Stomach (tissue), 4 donors: Measurements from ENCODE around the gene NIPAL3.

Experiments
- EP300 ChIP-seq: sonication (generic); formaldehyde crosslinking; IDR thresholded peaks from one replicate; pipeline ENCODE4 v1.6.1; 2017; ENCODE audit warnings: antibody characterized with exemption
- POLR2A ChIP-seq, 4 donors: fragments of 450-650 bp; IDR thresholded peaks; one replicate each; pipeline ENCODE4 v1.6.1; 2016; ENCODE audit warnings: antibody characterized with exemption in 4 of 4, control low read depth in 2 of 4, mild to moderate bottlenecking in 1 of 4, moderate library complexity in 1 of 4
- TF ChIP-seq, protein P1 (sequence below), 7 experiments: fragments of 450-650 bp in 4 of 7; fragments of 200-600 bp in 3 of 7; sonication (generic) in 3 of 7; IDR thresholded peaks; one replicate each; pipeline ENCODE4 v1.5.1; 2016 to 2019; ENCODE audit warnings: antibody characterized with exemption in 7 of 7, control low read depth in 2 of 7, mild to moderate bottlenecking in 1 of 7

DNA sequence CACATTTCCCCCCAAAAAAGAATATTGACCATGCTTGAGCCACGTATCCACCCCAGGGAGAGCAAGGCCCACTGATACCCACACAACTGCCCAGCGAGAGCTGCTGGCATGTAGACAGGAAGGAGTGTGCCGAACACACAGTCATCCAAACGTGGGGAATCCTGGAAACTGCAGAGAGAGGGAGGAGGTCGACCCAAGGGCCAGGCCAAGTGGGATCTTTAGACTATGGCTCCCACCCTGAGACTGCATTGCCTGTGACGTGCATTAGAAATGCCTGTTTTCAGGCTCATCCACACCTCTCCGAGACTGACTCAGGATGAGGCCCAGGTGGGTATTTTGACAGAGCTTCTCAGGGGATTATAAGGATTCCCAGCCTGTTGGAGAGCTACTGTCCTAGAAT lies 25.9 kb downstream of the NIPAL3 start:
- TF ChIP-seq POLR2A (IDR thresholded peaks at IDR 0.05) (no peak), EP300 (no peak)
- TF ChIP-seq, protein P1, sequence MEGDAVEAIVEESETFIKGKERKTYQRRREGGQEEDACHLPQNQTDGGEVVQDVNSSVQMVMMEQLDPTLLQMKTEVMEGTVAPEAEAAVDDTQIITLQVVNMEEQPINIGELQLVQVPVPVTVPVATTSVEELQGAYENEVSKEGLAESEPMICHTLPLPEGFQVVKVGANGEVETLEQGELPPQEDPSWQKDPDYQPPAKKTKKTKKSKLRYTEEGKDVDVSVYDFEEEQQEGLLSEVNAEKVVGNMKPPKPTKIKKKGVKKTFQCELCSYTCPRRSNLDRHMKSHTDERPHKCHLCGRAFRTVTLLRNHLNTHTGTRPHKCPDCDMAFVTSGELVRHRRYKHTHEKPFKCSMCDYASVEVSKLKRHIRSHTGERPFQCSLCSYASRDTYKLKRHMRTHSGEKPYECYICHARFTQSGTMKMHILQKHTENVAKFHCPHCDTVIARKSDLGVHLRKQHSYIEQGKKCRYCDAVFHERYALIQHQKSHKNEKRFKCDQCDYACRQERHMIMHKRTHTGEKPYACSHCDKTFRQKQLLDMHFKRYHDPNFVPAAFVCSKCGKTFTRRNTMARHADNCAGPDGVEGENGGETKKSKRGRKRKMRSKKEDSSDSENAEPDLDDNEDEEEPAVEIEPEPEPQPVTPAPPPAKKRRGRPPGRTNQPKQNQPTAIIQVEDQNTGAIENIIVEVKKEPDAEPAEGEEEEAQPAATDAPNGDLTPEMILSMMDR (IDR thresholded peaks at IDR 0.05), result no peak
